Liver (tissue), 9 donors: Measurements from ENCODE around the gene NTM. TPM values are rescaled to one million over a fixed set of nuclear protein-coding genes. Genes with fewer than 3 reads are reported as not detected.

Experiments
- DNase-seq: peaks from one replicate; pipeline ENCODE4 v3.0.0-alpha.2; 2017; ENCODE audit warnings: low spot score
- H3K27ac ChIP-seq, 2 donors: one replicate each; pipeline ENCODE4 v1.7.0; 2013; ENCODE audit warnings: inconsistent platforms in 2 of 2, low read length in 2 of 2, control low read depth in 1 of 2, low read depth in 1 of 2, mild to moderate bottlenecking in 1 of 2
- H3K27me3 ChIP-seq, 4 donors: one replicate each; pipeline versions ENCODE4 v1.6.1 to v1.7.0; 2013; ENCODE audit warnings: low read length in 3 of 4, inconsistent platforms in 1 of 4, mild to moderate bottlenecking in 1 of 4, moderate library complexity in 1 of 4; ENCODE audit not compliant: control insufficient read depth in 4 of 4, insufficient read depth in 4 of 4
- H3K36me3 ChIP-seq, 4 donors: one replicate each; pipeline versions ENCODE4 v1.6.1 to v1.7.0; 2013; ENCODE audit warnings: low read length in 3 of 4, mild to moderate bottlenecking in 3 of 4, low read depth in 1 of 4, moderate library complexity in 1 of 4; ENCODE audit not compliant: control insufficient read depth in 4 of 4, insufficient read depth in 3 of 4
- H3K4me1 ChIP-seq, 4 donors: one replicate each; pipeline versions ENCODE4 v1.6.1 to v1.7.0; 2013; ENCODE audit warnings: low read length in 3 of 4, mild to moderate bottlenecking in 3 of 4, moderate library complexity in 1 of 4; ENCODE audit not compliant: control insufficient read depth in 4 of 4, insufficient read depth in 4 of 4
- H3K4me3 ChIP-seq, 3 donors: one replicate each; pipeline versions ENCODE4 v1.6.1 to v1.7.0; 2013; ENCODE audit warnings: low read length in 3 of 3, control low read depth in 1 of 3, low read depth in 1 of 3, mild to moderate bottlenecking in 1 of 3
- H3K9ac ChIP-seq, 2 donors: one replicate each; pipeline ENCODE4 v1.7.0; 2013; ENCODE audit warnings: low read length in 2 of 2, mild to moderate bottlenecking in 2 of 2, moderate library complexity in 2 of 2, control low read depth in 1 of 2, low read depth in 1 of 2
- H3K9me3 ChIP-seq, 4 donors: one replicate each; pipeline versions ENCODE4 v1.6.1 to v1.7.0; 2013; ENCODE audit warnings: low read length in 3 of 4; ENCODE audit not compliant: control insufficient read depth in 4 of 4
- EGR1 ChIP-seq, 2 donors: IDR thresholded peaks; 2 replicates each; pipeline ENCODE4 v1.6.1; 2016 to 2018; ENCODE audit warnings: antibody characterized with exemption in 2 of 2, low read depth in 2 of 2
- FOXA2 ChIP-seq: IDR thresholded peaks from 2 replicates; pipeline ENCODE4 v1.6.1; 2016; ENCODE audit warnings: antibody characterized with exemption
- GABPA ChIP-seq, 2 donors: IDR thresholded peaks in 1 of 2; conservative IDR thresholded peaks in 1 of 2; 2 replicates each; pipeline ENCODE4 v1.6.1; 2016; ENCODE audit warnings: antibody characterized with exemption in 2 of 2, mild to moderate bottlenecking in 1 of 2, moderate library complexity in 1 of 2
- HNF4A ChIP-seq, 2 donors: conservative IDR thresholded peaks; 2 replicates each; pipeline ENCODE4 v1.6.1; 2016; ENCODE audit warnings: antibody characterized with exemption in 2 of 2, mild to moderate bottlenecking in 2 of 2
- HNF4G ChIP-seq: IDR thresholded peaks from 2 replicates; pipeline ENCODE4 v1.6.1; 2016; ENCODE audit warnings: antibody characterized with exemption
- NR2F2 ChIP-seq: IDR thresholded peaks from 2 replicates; pipeline ENCODE4 v1.6.1; 2016; ENCODE audit warnings: antibody characterized with exemption
- RAD21 ChIP-seq, 2 donors: IDR thresholded peaks; 2 replicates each; pipeline ENCODE4 v1.6.1; 2016; ENCODE audit warnings: antibody characterized with exemption in 2 of 2, mild to moderate bottlenecking in 2 of 2
- RXRA ChIP-seq, 2 donors: IDR thresholded peaks; 2 replicates each; pipeline ENCODE4 v1.6.1; 2017 to 2018; ENCODE audit warnings: antibody characterized with exemption in 2 of 2, mild to moderate bottlenecking in 1 of 2
- TAF1 ChIP-seq: conservative IDR thresholded peaks from 2 replicates; pipeline ENCODE4 v1.6.1; 2016; ENCODE audit warnings: antibody characterized with exemption, mild to moderate bottlenecking
- YY1 ChIP-seq: IDR thresholded peaks from 2 replicates; pipeline ENCODE4 v1.6.1; 2016; ENCODE audit warnings: antibody characterized with exemption, mild to moderate bottlenecking
- whole genome bisulfite sequencing: extraction: QIAGEN DNeasy Blood & Tissue Kit; methylation state at CpG from one replicate; pipeline ENCODE4 v1.1.7; 2013; 5-methylcytosine and 5-hydroxymethylcytosine counted together
- polyA plus RNA-seq, 2 donors: library from polyadenylated mRNA; stranded (reverse) in 1 of 2; unstranded in 1 of 2; fragments of 200-250 nt in 1 of 2; fragments of >200 nt in 1 of 2; fragmentation: Nextera tagmentation in 1 of 2; extraction: Ambion mirVana in 1 of 2; gene quantifications; one replicate each; pipeline versions ENCODE4 v1.2.1 to v1.2.3, GENCODE V29; 2013 to 2015
- total RNA-seq, 2 donors: library from RNA; depleted of rRNA; stranded (reverse); fragments of >200 nt; gene quantifications; one replicate each; pipeline ENCODE4 v1.2.3, GENCODE V29; 2014
- TF ChIP-seq, protein P1 (sequence below): IDR thresholded peaks from 2 replicates; pipeline ENCODE4 v1.6.1; 2016; ENCODE audit warnings: antibody characterized with exemption
- TF ChIP-seq, protein P2 (sequence below): IDR thresholded peaks from 2 replicates; pipeline ENCODE4 v1.6.1; 2016; ENCODE audit warnings: antibody characterized with exemption, mild to moderate bottlenecking
- TF ChIP-seq, protein P3 (sequence below): fragments of 150-350 bp; IDR thresholded peaks from 2 replicates; pipeline ENCODE4 v1.5.1; 2017; ENCODE audit warnings: improper control_type of control experiment, low read depth, low read length; ENCODE audit not compliant: missing input control
- TF ChIP-seq, protein P4 (sequence below): IDR thresholded peaks from 2 replicates; pipeline ENCODE4 v1.6.1; 2016; ENCODE audit warnings: antibody characterized with exemption
- donor health status: healthy.
- donor health status: healthy.
- donor health status: healthy.
- donor health status: healthy.
- donor health status: healthy.

NTM gene
- 1 to 10 TPM in 1 of 2 donors, under 1 TPM in 1; 0.08 to 1.1 TPM for total RNA-seq
- under 1 TPM in 1 of 2 donors, not detected in 1; 0.08 TPM for polyA plus RNA-seq

DNA sequence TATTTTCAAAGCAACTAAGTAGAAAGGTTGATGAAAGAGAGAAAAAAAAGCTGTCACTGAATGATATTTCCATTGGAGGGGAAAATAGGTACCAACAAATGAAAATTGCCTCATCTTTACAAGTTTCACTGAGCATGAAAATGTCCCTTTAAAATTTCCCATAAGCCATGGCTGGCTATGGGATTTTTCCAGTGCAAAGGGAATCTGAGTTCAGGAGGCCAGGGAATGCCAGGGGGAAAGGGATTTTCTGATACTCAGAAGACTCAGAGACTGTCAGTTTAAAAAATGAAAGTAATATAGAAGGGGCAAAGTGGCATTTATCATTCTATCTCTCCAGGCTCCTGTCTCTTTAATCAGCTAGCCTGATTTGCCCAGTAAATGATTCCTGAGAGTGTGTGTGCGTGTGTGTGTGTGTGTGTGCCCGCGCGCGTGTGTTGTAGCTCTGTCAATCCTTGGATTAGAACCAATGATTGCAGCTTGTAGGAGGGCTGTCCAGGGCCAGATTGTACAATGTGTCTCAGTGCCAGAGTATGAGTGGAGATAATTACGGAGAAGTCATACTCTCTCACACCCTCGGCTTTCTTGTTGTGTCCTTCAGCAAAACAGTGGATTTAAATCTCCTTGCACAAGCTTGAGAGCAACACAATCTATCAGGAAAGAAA, at the start of gene NTM:
TSS of gene NTM (plus strand) at position 526 of the 662 bp plus-strand sequence.
- 27% methylated on average over 7 of the region's 7 CpGs for WGBS

DNA sequence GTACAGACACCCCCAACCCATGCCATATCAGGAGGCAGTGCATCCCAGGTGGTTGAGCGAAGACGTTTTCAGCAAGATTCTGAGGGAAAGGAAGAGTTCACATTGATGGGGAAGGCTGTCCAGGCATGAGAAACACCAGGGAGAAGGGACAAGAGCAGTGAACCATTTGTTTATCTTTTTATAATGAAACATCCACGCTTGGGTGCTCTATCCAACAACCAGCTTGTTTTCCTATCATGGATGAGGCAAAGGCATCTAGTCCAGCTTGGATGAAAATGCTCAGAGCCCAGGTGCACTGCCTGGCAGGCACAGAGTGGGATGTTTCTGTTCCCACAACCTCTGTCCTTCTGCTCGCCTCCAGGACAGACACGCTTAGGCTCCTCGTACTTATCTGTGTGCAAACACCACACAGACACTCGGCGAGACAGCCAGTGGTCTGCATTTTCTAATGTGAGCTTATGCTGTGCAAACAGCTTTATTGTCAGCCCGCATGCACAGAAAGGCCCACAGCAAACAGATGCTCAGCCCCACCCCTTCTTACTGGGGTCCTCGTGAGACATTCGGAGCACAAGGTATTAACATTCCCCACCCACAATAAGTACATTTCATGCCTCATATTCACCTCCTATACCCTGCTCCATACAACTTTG, 45.4 kb upstream of the NTM start:
- Histone ChIP-seq H3K36me3 (no peaks in the 10 kb centered on the region), H3K4me1 (no peaks in the 10 kb centered on the region), H3K27ac (no peak overlapping the region), H3K27me3 (peaks cover 0 to 2% (median under 1%) of the 10 kb centered on the region in 4 donors), H3K9ac (no peak overlapping the region), H3K4me3 (no peak overlapping the region), H3K9me3 (peaks cover 0 to 5% (median 2%) of the 10 kb centered on the region in 4 donors)
- no peak for TF ChIP-seq HNF4G
- no peak for TF ChIP-seq NR2F2
- WGBS = 31% methylated on average over 11 of the region's 11 CpGs
- no peak for DNase-seq

More for the DNA sequence above, at the start of gene NTM:
- no peak for DNase-seq
- Histone ChIP-seq H3K4me1 (peaks cover 0 to 10% (median 7%) of the 10 kb centered on the region in 4 donors), H3K27me3 (peaks cover 0 to 18% (median 6%) of the 10 kb centered on the region in 4 donors), H3K36me3 (no peaks in the 10 kb centered on the region), H3K27ac (no peak within 1 kb of the TSS), H3K9ac (no peak within 1 kb of the TSS), H3K9me3 (no peaks in the 10 kb centered on the region), H3K4me3 (no peak within 1 kb of the TSS)
- TF ChIP-seq FOXA2 (no peak), YY1 (no peak), HNF4A (conservative IDR thresholded peaks at IDR 0.05) (no peak), EGR1 (IDR thresholded peaks at IDR 0.05; ENCODE audit: low read depth in 2 of 2) (no peak), RAD21 (IDR thresholded peaks at IDR 0.05) (no peak), HNF4G (no peak), GABPA (IDR thresholded peaks at IDR 0.05 in 1 of 2, conservative IDR thresholded peaks at IDR 0.05 in 1 of 2) (no peak), RXRA (IDR thresholded peaks at IDR 0.05) (no peak), TAF1 (no peak)
- TF ChIP-seq, protein P1, sequence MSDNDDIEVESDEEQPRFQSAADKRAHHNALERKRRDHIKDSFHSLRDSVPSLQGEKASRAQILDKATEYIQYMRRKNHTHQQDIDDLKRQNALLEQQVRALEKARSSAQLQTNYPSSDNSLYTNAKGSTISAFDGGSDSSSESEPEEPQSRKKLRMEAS = no peak
- TF ChIP-seq, protein P2, sequence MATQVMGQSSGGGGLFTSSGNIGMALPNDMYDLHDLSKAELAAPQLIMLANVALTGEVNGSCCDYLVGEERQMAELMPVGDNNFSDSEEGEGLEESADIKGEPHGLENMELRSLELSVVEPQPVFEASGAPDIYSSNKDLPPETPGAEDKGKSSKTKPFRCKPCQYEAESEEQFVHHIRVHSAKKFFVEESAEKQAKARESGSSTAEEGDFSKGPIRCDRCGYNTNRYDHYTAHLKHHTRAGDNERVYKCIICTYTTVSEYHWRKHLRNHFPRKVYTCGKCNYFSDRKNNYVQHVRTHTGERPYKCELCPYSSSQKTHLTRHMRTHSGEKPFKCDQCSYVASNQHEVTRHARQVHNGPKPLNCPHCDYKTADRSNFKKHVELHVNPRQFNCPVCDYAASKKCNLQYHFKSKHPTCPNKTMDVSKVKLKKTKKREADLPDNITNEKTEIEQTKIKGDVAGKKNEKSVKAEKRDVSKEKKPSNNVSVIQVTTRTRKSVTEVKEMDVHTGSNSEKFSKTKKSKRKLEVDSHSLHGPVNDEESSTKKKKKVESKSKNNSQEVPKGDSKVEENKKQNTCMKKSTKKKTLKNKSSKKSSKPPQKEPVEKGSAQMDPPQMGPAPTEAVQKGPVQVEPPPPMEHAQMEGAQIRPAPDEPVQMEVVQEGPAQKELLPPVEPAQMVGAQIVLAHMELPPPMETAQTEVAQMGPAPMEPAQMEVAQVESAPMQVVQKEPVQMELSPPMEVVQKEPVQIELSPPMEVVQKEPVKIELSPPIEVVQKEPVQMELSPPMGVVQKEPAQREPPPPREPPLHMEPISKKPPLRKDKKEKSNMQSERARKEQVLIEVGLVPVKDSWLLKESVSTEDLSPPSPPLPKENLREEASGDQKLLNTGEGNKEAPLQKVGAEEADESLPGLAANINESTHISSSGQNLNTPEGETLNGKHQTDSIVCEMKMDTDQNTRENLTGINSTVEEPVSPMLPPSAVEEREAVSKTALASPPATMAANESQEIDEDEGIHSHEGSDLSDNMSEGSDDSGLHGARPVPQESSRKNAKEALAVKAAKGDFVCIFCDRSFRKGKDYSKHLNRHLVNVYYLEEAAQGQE = no peak
- TF ChIP-seq, protein P3, sequence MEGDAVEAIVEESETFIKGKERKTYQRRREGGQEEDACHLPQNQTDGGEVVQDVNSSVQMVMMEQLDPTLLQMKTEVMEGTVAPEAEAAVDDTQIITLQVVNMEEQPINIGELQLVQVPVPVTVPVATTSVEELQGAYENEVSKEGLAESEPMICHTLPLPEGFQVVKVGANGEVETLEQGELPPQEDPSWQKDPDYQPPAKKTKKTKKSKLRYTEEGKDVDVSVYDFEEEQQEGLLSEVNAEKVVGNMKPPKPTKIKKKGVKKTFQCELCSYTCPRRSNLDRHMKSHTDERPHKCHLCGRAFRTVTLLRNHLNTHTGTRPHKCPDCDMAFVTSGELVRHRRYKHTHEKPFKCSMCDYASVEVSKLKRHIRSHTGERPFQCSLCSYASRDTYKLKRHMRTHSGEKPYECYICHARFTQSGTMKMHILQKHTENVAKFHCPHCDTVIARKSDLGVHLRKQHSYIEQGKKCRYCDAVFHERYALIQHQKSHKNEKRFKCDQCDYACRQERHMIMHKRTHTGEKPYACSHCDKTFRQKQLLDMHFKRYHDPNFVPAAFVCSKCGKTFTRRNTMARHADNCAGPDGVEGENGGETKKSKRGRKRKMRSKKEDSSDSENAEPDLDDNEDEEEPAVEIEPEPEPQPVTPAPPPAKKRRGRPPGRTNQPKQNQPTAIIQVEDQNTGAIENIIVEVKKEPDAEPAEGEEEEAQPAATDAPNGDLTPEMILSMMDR = no peak
- TF ChIP-seq, protein P4, sequence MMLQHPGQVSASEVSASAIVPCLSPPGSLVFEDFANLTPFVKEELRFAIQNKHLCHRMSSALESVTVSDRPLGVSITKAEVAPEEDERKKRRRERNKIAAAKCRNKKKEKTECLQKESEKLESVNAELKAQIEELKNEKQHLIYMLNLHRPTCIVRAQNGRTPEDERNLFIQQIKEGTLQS = no peak
